ENCODE results near the gene MAG.
"Not testable (repeated sequence)": the region's sequence is repeated elsewhere in the genome, so short reads cannot be mapped to it uniquely, and the experiment has no call there.

The MAG gene

DNA sequence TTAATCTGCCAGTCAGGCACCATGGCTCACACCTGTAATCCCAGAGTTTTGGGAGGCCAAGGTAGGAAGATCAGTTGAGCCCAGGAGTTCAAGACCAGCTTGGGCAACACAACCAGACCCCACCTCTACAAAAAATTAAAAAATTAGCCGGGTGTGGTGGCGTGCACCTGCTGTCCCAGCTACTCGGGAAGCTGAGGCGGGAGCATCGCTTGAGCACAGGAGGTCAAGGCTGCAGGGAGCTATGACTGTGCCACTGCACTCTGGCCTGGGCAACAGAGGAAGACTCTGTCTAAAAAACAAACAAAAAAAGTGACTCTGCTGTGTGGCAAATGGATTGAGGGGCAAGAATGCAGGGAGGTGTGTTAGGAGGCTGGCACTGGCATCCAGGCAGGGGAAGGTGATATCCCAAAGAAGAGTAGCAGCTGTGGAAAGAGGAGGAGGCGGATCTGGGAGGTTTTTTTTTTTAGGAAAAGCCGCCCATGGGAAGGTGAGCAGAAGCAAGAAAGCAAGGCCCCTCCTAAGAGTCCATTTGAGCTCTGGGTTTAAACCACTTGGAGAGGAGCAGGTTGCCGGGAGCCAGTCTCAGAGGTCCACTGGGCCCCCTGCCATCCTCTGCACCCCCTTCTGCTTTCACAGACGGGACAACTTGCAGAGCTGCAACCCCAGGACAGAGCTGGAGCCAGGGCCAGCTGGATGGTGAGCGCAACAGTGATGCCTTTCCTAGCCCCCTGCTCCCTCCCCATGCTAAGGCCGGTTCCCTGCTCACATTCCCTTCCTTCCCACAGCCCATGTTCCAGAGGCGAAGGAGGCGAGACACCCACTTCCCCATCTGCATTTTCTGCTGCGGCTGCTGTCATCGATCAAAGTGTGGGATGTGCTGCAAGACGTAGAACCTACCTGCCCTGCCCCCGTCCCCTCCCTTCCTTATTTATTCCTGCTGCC is 7.5 kb upstream of the MAG start:
- no peak for DNase-seq

DNA sequence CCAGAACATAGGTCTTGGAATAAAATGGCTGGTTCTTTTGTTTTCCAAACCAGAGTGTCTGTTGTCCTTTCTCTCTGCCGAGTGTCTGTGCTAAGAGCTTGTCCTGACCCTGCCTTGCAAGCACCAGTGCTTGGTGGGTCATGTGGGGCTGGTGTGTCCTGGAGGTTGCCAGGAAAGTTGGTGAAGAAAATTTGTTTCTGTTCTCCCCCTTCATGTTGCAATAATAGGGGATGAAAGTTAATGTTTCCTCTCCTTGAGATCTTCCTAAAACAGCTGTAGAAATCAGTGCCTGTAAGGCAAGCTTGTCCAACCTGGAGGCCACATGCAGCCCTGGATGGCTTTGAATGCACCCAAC is 6.9 kb upstream of the MAG start:
- no peak for DNase-seq

GRCh38 chr19:35285465-35285864 is 6.5 kb upstream of the MAG start:
- not testable (repeated sequence) for DNase-seq

- not testable (repeated sequence) for DNase-seq
Measured at GRCh38 chr19:35286101-35286500, 5.9 kb upstream of the MAG start.

GRCh38 chr19:35287713-35288112 is 4.2 kb upstream of the MAG start:
- no peak for DNase-seq

DNA sequence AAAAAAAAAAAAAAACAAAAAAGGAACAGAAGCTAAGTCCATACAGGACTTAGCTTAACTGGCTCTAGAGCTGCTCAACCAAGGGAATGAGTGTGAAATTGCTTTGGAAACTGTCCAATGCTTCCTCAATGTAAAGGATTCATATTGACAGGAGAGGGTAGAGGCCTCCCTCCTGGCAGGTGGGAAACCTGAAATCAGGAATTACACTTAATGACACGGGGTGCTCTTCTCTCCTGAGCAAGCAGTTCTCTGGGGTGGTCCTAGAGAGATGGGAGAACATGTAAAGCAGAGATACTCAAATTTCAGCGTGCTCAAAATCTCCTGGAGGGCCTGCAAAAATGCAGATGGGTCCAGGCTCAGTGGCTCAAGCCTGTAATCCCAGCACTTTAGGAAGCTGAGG is 3.6 kb upstream of the MAG start:
- DNase-seq: no peak

DNA sequence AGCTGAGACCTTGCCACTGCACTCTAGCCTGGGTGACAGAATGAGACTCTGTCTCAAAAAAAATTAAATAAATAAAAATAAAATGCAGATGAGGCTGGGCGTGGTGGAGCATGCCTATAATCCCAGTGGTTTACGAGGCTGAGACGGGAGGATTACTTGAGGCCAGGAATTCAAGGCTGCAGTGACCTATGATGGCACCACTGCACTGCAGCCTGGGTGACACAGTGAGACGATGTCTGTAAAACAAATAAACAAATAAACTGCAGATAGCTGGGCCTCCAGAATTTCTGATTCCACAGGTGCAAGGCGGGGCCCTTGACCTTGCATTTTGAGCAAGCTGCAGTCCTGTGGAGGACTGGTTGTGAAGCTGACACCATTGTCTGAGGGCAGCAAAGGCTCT is 3.1 kb upstream of the MAG start:
- no peak for DNase-seq

- DNase-seq: no peak
Measured at GRCh38 chr19:35290381-35291127, 1.4 kb upstream of the MAG start.

- DNase-seq: no peak
Measured at GRCh38 chr19:35291259-35291658, 702 bp upstream of the MAG start.

- DNase-seq: no peak
Measured at GRCh38 chr19:35292421-35293362, 731 bp downstream of the MAG start.

DNA sequence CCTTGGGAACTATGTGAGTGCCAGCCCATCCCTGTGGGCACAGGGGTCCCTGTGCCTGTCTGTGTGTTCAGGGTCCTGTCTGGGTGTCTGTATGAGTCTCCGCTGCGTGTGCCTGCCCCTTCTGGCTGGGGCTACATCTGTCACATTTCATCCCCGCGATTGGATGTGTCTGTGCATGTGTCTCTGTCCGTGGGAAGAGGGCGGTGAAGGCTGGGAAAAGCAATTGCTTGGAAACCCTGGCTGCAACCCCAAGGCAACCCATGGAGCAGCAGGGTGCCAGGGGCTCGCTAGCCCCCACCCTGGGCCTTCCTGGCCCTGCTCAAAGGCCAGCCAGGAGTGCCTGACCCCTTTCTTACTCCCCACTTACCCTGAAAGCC is 1.4 kb downstream of the MAG start:
- no peak for DNase-seq

DNA sequence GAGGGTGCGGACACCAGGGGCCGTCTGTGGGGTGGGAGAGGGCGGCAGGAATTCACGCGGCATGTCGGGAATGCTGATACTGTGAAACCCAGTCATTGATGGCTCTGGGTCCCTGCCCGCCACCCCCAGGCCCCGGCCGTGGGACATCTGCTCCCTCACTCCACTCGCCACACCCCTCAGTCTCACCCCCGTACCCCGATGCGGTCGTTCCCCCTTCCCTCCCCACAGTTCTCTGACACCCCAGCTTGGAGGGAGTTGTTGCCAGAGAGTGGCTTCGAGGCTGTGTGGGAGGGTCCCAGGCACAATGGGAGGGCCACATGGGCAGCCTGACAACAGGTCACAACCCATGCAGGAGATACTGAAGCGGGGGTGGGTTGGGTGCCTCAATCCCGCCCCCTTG is 1.8 kb downstream of the MAG start:
- no peak for DNase-seq

DNA sequence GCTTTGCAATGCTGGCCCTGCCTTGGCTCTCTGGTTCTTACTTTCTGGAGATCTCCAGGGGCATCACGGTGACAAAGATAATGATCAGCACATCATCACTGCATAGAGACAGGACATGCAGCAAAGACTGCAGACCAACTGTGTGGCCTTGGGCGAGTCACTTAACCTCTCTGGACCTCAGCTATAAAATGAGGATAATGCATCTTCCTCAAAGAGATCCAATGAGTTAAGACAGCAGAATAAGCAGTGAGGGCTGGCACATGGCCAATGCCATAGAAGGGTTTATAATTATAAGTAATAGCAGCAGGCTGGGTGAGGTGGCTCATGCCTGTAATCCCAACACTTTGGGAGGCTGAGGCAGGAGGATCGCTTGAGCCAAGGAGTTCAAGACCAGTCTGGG is 2.4 kb downstream of the MAG start:
- DNase-seq: no peak

DNA sequence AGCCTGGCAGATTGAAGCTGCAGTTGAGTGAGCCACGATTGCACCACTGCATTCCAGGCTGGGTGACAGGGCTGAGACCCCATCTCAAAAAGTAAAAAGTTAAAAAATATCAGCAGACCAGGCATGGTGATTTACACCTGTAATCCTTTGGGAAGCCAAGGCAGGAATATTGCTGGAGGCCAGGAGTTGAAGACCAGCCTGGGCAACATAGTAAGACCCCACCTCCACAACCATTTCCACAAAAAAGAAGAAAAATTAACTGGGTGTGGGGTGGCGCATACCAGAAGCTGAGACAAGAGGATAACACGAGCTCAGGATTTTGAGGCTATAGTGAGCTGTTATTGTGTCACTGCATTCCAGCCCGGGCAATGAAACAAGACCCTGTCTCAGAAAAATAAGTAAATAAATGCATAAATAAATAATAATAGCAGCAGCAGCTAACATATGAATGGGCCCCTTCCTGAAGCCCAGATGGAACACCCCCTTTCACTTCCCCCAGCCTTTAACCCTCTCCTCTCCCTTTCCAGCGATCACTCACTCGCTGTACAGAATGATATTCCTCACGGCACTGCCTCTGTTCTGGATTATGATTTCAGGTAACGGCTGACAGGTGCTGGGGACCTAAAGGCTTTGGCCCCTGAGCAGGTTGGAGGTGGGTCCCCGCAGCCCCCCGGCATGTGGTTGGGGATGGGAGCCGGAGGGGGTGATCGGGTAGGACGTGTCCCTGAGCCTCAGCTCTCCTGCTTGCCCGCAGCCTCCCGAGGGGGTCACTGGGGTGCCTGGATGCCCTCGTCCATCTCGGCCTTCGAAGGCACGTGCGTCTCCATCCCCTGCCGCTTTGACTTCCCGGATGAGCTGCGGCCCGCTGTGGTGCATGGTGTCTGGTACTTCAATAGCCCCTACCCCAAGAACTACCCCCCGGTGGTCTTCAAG is 3.2 kb downstream of the MAG start:
- no peak for DNase-seq

GRCh38 chr19:35295792-35296462 is 4.0 kb downstream of the MAG start:
- DNase-seq: peak; percentile 15

DNA sequence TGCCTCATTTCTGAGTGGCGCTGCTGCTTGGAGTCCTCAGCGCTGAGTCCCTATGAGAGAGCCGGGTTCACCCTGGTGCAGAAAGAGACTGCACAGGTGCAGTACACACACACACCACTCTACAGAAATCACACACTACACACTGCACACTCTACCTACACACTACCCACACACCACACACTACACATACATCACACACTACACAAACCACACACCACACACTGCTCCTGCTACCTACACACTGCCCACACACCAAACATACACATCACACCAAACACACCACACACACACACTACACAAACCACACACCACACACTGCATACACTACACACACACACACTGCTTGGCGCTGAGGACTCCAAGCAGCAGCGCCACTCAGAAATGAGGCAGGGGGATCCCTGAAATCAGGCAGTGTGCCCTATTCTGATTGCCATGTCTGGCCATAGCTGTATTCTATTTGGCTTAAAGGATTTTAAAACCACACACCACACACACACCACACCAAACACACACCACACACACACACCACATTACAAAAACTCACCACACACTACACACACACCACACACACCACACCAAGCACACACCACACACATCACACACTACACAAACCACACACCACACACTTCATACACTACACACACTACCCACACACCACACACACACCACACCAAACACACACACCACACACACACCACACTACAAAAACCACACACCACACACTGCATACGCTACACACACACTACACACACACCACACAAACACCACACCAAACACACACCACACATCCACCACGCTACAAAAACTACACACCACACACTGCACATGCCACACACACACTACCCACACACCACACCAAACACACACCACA is 4.9 kb downstream of the MAG start:
- DNase-seq: no peak

DNA sequence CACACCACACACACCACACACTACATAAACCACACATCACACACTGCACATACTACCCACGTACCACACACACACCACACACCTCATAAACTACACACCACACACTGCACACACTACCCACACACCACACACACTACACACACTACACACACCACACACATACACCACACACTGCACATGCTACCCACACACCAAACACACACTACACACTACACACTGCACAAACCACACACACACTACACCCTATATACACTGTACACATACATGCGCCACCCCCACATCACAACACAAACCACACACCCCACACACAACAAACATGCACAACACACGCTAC is 5.5 kb downstream of the MAG start:
- no peak for DNase-seq

GRCh38 chr19:35297922-35298321 is 6.0 kb downstream of the MAG start:
- no peak for DNase-seq

- no peak for DNase-seq
Measured at GRCh38 chr19:35298561-35298972, 6.6 kb downstream of the MAG start.

- no peak for DNase-seq
Measured at GRCh38 chr19:35299523-35300338, 7.8 kb downstream of the MAG start.
